Glutamatergic neuron (in vitro differentiated cells): Measurements from ENCODE around the gene ARHGAP45. TPM values are rescaled to one million over a fixed set of nuclear protein-coding genes. Genes with fewer than 3 reads are reported as not detected.
A peak's percentile ranks its signal among the peaks of the same experiment; 100 is the strongest.

Source experiments
- DNase-seq: peaks from one replicate; pipeline ENCODE4 v3.0.0; 2022
- H3K27ac Mint-ChIP-seq: one replicate; pipeline ENCODE4 v1.8.0; 2020; ENCODE audit warnings: mild to moderate bottlenecking, mixed read lengths, inconsistent platforms; ENCODE audit not compliant: unreplicated experiment
- H3K27me3 Mint-ChIP-seq: one replicate; pipeline ENCODE4 v1.8.0; 2020; ENCODE audit warnings: mild to moderate bottlenecking, moderate library complexity, mixed read lengths, inconsistent platforms; ENCODE audit not compliant: unreplicated experiment
- H3K36me3 Mint-ChIP-seq: one replicate; pipeline ENCODE4 v1.8.0; 2020; ENCODE audit warnings: mild to moderate bottlenecking, mixed read lengths, inconsistent platforms; ENCODE audit not compliant: unreplicated experiment
- H3K4me1 Mint-ChIP-seq: one replicate; pipeline ENCODE4 v1.8.0; 2020; ENCODE audit warnings: mild to moderate bottlenecking, low read depth, mixed read lengths, inconsistent platforms; ENCODE audit not compliant: unreplicated experiment
- H3K4me3 Mint-ChIP-seq: one replicate; pipeline ENCODE4 v1.8.0; 2020; ENCODE audit warnings: mild to moderate bottlenecking, mixed read lengths, inconsistent platforms; ENCODE audit not compliant: unreplicated experiment
- H3K9me3 Mint-ChIP-seq: one replicate; pipeline ENCODE4 v1.8.0; 2020; ENCODE audit warnings: mild to moderate bottlenecking, moderate library complexity, mixed read lengths, inconsistent platforms; ENCODE audit not compliant: unreplicated experiment
- total RNA-seq: library from RNA; stranded (reverse); fragmentation: NEBNext Ultra II Directional; extraction: Animal tissue kit (Norgen Biotek cat#: 25700); gene quantifications from one replicate; pipeline ENCODE4 v1.2.1, GENCODE V29; 2021; ENCODE audit not compliant: unreplicated experiment
- TF ChIP-seq, protein P1 (sequence below): fragments of 200-600 bp; sonication (generic); IDR thresholded peaks from one replicate; pipeline ENCODE4 v1.5.0; 2021; ENCODE audit not compliant: partially characterized antibody, unreplicated experiment

Gene ARHGAP45
- total RNA-seq, 1 donor from 2014 or later, result 1.7 TPM

DNA sequence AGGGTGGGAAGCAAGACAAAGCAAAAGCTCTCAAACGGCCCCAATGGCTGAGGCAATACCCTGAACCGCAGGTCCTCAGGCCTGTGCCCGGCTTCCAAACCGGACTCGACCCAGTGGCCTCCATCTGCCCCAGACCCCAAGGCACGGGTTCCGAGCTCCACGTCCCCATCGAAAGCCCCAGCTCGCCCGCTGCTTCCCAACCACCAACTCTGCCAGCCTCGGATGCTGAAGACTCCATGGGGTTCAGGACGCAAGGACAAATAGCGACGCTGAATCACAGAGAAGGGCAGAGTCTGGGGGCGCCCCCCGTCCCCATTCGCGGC lies 27.6 kb downstream of the ARHGAP45 start:
- peak overlapping the region; percentile 85 for H3K27ac Mint-ChIP-seq
- H3K4me1 Mint-ChIP-seq, result peaks cover 3% of the 10 kb centered on the region
- H3K9me3 Mint-ChIP-seq, result peaks cover 7% of the 10 kb centered on the region
- peaks cover 7% of the 10 kb centered on the region for H3K27me3 Mint-ChIP-seq
- peak overlapping the region; percentile 91 for H3K4me3 Mint-ChIP-seq
- no peak for DNase-seq
- H3K36me3 Mint-ChIP-seq, result no peaks in the 10 kb centered on the region
- TF ChIP-seq, protein P1, sequence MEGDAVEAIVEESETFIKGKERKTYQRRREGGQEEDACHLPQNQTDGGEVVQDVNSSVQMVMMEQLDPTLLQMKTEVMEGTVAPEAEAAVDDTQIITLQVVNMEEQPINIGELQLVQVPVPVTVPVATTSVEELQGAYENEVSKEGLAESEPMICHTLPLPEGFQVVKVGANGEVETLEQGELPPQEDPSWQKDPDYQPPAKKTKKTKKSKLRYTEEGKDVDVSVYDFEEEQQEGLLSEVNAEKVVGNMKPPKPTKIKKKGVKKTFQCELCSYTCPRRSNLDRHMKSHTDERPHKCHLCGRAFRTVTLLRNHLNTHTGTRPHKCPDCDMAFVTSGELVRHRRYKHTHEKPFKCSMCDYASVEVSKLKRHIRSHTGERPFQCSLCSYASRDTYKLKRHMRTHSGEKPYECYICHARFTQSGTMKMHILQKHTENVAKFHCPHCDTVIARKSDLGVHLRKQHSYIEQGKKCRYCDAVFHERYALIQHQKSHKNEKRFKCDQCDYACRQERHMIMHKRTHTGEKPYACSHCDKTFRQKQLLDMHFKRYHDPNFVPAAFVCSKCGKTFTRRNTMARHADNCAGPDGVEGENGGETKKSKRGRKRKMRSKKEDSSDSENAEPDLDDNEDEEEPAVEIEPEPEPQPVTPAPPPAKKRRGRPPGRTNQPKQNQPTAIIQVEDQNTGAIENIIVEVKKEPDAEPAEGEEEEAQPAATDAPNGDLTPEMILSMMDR, result no peak

DNA sequence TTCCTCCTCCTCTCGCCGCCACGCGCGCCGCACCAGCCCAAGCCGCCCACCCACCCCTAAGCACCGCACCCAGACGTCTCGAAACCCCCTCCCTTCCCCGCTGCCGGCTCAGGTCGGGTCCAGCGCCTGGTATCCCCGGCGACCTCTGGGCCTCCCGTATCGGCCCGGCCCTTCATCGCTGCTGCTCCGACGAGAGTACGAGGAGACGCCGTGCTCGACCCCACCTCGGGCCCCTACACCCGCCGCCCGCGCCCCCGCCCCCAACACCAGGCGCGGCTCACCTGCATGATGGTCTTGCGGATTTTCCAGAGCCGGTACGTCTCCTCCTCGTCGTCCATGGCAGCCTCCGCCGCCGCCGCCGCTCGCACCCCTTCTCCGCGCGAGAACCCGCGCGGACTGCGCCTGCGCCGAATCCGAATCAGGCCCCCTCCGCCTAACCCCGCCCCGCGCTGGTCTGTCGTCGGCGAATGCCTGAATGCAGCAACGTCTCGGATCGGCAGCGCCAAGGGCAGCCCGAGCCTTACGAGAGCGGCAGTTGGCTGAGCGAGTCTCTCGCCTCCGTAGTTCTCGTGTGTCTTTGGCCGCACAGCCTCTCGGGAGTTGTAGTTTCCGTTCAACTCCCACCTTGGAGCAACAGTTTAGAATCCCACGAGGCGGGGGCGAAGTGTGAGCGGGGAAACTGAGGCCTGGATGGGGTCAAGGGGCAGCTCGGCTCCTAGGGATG lies 28.2 kb downstream of the ARHGAP45 start, which contains the start of gene POLR2E:
TSS of gene POLR2E (minus strand) at position 398 of the 724 bp plus-strand sequence. CDS start at position 338, 60 bp downstream.
- Mint-ChIP-seq H3K27ac (peak within 1 kb of the TSS; percentile 85), H3K27me3 (peaks cover 7% of the 10 kb centered on the region)

DNA sequence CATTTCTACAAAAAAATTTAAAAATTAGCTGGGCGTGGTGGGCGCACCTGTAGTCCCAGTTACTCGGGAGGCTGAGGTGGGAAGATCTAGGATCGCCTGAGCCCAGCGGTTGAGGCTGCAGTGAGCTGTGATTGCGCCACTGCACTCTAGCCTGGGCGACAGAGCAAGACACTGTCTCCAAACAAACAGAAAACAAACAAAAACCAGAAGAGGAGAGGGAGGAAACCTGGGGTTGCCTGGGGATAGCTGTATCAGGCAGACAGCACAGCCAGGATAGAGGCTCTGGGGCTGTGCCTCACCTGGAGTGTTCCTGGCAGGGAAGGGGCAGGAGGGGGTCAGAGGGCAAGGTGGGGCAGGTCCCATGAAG lies 30.8 kb downstream of the ARHGAP45 start:
- Mint-ChIP-seq H3K36me3 (no peaks in the 10 kb centered on the region), H3K4me3 (peak overlapping the region; percentile 46), H3K9me3 (peaks cover 9% of the 10 kb centered on the region), H3K27ac (no peak overlapping the region), H3K27me3 (peaks cover 7% of the 10 kb centered on the region), H3K4me1 (peaks cover 3% of the 10 kb centered on the region)
- TF ChIP-seq, protein P1, result no peak
- DNase-seq, result no peak

More for the DNA sequence above, 28.2 kb downstream of the ARHGAP45 start, which contains the start of gene POLR2E:
- Mint-ChIP-seq H3K4me1 (peaks cover 3% of the 10 kb centered on the region), H3K9me3 (peaks cover 7% of the 10 kb centered on the region), H3K36me3 (no peaks in the 10 kb centered on the region), H3K4me3 (peak within 1 kb of the TSS; percentile 91)
- peak; percentile 98 for DNase-seq
- TF ChIP-seq, protein P1, result no peak

DNA sequence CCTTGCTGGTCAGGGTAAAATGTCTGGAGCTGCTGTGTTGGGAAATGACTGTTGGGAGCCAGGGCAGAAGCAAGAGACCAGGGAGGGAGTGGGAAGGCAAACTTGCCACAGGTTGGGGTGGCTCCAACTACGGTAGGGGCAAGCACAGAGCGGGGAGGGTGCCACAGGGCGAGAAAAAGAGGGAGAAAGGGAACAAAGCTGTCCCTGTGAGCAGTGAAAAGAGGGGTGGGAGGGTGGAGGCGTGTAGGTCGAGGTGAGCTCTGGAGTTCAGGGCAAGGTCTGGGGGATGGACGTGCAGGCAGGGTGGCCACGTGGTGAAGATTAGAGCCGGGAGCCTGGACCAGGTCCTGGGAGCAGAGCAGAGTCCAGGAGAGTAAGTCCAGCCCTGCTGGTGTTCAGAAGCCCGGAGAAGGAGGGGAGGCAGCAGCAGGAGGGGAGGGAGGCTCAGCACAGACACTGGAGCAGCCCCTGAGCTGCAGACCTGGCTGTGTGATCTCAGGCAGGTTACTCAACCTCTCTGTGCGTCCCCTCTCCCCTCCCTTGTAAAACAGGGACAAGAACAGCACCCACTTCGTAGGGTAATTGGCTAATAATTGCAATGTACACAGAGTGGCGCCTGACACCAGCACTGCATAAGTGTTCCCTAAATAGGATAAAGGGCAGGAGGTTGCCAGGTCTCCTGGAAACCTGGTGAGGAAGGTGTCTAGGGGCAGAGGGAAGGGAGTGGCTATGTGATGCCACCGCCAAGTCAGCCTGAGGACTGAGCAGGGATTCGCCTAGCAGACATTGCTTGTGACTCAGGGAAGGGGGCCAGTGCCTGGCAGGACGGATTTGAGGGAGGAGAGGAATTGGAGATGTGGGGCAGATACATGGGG lies 31.4 kb downstream of the ARHGAP45 start:
- peaks cover 7% of the 10 kb centered on the region for H3K27me3 Mint-ChIP-seq
- no peak overlapping the region for H3K4me3 Mint-ChIP-seq
- H3K9me3 Mint-ChIP-seq, result peaks cover 12% of the 10 kb centered on the region
- TF ChIP-seq, protein P1, result no peak
- H3K27ac Mint-ChIP-seq, result no peak overlapping the region
- no peaks in the 10 kb centered on the region for H3K36me3 Mint-ChIP-seq
- peaks cover 3% of the 10 kb centered on the region for H3K4me1 Mint-ChIP-seq
- no peak for DNase-seq

DNA sequence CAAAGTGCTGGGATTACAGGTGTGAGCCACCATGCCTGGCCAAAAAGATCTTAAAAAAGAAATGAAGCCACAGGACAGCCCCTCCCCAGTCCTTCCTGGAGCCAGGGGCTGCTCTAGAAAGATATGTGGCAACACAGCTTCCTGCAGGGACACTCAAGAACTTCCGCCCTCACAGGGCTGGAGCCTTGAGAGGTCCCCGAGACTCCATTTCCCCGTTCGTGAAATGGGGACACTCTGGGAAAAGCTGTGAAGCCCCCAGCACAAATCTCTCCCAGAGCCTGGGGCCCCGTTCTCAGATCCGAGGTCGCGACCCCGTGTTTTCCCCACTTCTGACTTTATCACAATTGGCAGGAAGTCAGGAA lies 34.4 kb downstream of the ARHGAP45 start:
- H3K36me3 Mint-ChIP-seq, result no peaks in the 10 kb centered on the region
- DNase-seq, result no peak
- TF ChIP-seq, protein P1, result no peak
- no peaks in the 10 kb centered on the region for H3K27me3 Mint-ChIP-seq
- peaks cover 8% of the 10 kb centered on the region for H3K9me3 Mint-ChIP-seq
- H3K27ac Mint-ChIP-seq, result no peak overlapping the region
- H3K4me1 Mint-ChIP-seq, result no peaks in the 10 kb centered on the region
- no peak overlapping the region for H3K4me3 Mint-ChIP-seq
